ENCODE data around the gene FOXP4. TPM values are rescaled to one million over a fixed set of nuclear protein-coding genes. Genes with fewer than 3 reads are reported as not detected.

The FOXP4 gene
- total and polyA plus RNA-seq, 2 of the 13 experiments (the other 11 are each of a cell fraction or from before 2014, with no cell fraction given) = 11.0 to 12.4 TPM

DNA sequence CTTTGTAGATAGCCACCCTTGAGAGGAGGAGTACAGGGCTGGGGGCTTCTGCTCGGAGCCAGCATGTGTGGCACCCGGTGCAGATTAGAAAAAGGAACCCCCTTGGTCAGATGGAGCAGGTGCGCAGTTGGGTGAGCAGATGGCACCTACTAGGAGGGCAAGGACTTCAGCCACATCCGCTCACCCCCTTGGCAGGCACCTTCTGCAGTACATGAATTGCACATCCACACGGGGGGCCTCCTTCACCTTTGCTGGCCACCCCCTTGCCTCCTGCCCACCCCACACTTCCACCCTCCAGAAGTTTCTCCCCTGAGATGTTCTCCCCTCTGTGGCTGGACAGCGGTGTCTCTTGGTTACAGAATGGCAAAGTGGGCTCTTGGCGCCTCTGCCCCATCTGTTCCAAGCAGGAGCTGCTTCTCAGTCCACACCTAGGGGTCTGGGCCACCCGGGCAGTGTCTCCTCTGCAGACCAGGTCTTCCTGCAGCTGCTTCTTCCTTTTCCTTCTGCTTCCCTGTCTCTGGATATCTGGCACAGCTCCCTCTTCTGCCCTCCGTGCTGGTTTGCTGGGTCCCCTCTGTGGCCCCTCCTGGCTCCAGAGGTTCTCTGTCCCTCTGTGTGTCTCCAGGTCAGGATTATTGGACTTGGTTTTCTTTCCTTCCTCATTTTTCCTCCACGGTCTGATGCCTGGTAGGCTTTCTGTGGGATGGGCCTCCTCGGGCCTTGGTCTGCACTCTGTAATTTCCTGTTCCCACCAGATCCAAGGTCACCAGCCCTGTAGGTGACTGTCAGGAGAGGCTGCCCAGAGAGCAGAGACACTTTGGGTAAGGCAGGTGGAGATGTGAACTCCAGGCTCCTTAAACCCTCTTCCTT lies 96.1 kb downstream of the FOXP4 start (continued):
- TF ChIP-seq, protein P1, sequence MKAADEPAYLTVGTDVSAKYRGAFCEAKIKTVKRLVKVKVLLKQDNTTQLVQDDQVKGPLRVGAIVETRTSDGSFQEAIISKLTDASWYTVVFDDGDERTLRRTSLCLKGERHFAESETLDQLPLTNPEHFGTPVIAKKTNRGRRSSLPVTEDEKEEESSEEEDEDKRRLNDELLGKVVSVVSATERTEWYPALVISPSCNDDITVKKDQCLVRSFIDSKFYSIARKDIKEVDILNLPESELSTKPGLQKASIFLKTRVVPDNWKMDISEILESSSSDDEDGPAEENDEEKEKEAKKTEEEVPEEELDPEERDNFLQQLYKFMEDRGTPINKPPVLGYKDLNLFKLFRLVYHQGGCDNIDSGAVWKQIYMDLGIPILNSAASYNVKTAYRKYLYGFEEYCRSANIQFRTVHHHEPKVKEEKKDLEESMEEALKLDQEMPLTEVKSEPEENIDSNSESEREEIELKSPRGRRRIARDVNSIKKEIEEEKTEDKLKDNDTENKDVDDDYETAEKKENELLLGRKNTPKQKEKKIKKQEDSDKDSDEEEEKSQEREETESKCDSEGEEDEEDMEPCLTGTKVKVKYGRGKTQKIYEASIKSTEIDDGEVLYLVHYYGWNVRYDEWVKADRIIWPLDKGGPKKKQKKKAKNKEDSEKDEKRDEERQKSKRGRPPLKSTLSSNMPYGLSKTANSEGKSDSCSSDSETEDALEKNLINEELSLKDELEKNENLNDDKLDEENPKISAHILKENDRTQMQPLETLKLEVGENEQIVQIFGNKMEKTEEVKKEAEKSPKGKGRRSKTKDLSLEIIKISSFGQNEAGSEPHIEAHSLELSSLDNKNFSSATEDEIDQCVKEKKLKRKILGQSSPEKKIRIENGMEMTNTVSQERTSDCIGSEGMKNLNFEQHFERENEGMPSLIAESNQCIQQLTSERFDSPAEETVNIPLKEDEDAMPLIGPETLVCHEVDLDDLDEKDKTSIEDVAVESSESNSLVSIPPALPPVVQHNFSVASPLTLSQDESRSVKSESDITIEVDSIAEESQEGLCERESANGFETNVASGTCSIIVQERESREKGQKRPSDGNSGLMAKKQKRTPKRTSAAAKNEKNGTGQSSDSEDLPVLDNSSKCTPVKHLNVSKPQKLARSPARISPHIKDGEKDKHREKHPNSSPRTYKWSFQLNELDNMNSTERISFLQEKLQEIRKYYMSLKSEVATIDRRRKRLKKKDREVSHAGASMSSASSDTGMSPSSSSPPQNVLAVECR (CRISPR knock-in tag; IDR thresholded peaks at IDR 0.05; ENCODE audit: borderline replicate concordance) = peak; percentile 32; the same call in 1 of the 2 replicates
- TF ChIP-seq DPF2 (CRISPR knock-in tag; IDR thresholded peaks at IDR 0.05; ENCODE audit: borderline replicate concordance, low read depth) (0 out of 2 replicates have a peak, but pooled peaks have one; percentile 22), ZNF251 (CRISPR knock-in tag; IDR thresholded peaks at IDR 0.05) (no peak), ETV5 (CRISPR knock-in tag; IDR thresholded peaks at IDR 0.05; ENCODE audit: borderline replicate concordance) (peak; percentile 14; the same call in 1 of the 2 replicates), ZFY (CRISPR knock-in tag; IDR thresholded peaks at IDR 0.05) (peak; percentile 49), ELF3 (CRISPR knock-in tag; IDR thresholded peaks at IDR 0.05) (0 out of 2 replicates have a peak, but pooled peaks have one; percentile 22), ZFX (CRISPR knock-in tag; IDR thresholded peaks at IDR 0.05; ENCODE audit: low read depth) (peak; percentile 60; the same call in 1 of the 2 replicates), ZNF34 (CRISPR knock-in tag; IDR thresholded peaks at IDR 0.05; ENCODE audit: borderline replicate concordance) (no peak)
- TF ChIP-seq, protein P2, sequence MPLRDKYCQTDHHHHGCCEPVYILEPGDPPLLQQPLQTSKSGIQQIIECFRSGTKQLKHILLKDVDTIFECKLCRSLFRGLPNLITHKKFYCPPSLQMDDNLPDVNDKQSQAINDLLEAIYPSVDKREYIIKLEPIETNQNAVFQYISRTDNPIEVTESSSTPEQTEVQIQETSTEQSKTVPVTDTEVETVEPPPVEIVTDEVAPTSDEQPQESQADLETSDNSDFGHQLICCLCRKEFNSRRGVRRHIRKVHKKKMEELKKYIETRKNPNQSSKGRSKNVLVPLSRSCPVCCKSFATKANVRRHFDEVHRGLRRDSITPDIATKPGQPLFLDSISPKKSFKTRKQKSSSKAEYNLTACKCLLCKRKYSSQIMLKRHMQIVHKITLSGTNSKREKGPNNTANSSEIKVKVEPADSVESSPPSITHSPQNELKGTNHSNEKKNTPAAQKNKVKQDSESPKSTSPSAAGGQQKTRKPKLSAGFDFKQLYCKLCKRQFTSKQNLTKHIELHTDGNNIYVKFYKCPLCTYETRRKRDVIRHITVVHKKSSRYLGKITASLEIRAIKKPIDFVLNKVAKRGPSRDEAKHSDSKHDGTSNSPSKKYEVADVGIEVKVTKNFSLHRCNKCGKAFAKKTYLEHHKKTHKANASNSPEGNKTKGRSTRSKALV (CRISPR knock-in tag; IDR thresholded peaks at IDR 0.05) = 0 out of 2 replicates have a peak, but pooled peaks have one; percentile 39
- TF ChIP-seq, protein P3, sequence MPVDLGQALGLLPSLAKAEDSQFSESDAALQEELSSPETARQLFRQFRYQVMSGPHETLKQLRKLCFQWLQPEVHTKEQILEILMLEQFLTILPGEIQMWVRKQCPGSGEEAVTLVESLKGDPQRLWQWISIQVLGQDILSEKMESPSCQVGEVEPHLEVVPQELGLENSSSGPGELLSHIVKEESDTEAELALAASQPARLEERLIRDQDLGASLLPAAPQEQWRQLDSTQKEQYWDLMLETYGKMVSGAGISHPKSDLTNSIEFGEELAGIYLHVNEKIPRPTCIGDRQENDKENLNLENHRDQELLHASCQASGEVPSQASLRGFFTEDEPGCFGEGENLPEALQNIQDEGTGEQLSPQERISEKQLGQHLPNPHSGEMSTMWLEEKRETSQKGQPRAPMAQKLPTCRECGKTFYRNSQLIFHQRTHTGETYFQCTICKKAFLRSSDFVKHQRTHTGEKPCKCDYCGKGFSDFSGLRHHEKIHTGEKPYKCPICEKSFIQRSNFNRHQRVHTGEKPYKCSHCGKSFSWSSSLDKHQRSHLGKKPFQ (CRISPR knock-in tag; IDR thresholded peaks at IDR 0.05; ENCODE audit: insufficient replicate concordance) = peak; percentile 69

All from HepG2 (cell line).